K562 (cell line): ENCODE measurements around the gene TPD52L1. TPM values are rescaled to one million over a fixed set of nuclear protein-coding genes. Genes with fewer than 3 reads are reported as not detected.

Experiments
- ATAC-seq: fragments of 200-7000 bp; cut with Tn5 transposase; 3 replicates; pipeline ENCODE4 v1.9.1; 2020; ENCODE audit warnings: moderate library complexity
- BruUV-seq: library from RNA; stranded (reverse); fragments of 400-500 nt; replicated peaks from 2 replicates; lab custom pipeline; 2021; lab: Mats Ljungman, UMichigan
- CTCF ChIA-PET: fragments of 300-600 bp; formaldehyde crosslinking; extraction: SDS; loops from one replicate; lab custom pipeline; 2021; ENCODE audit warnings: low intra/inter-chr PET ratio; lab: Yijun Ruan, JAX
- POLR2A ChIA-PET: fragments of 300-600, 350-650 bp; sonication (Branson Sonifier 250); formaldehyde crosslinking; extraction: SDS; loops from one replicate; lab custom pipeline; 2021; ENCODE audit warnings: antibody characterized with exemption, inconsistent platforms; lab: Yijun Ruan, JAX
- DNase-seq, 4 experiments: peaks; one replicate each; pipeline versions ENCODE4 v3.0.0 to v3.0.0-alpha.2; 2011 to 2018; ENCODE audit warnings: low spot score in 3 of 4, mixed read lengths in 3 of 4; ENCODE audit errors: extremely low read depth in 1 of 4
- FAIRE-seq: peaks from 2 replicates; lab custom pipeline; 2011; peaks lifted over from hg19 to GRCh38; lab: Jason Lieb, UNC
- H2AFZ ChIP-seq: 2 replicates; pipeline ENCODE4 v1.6.0; 2011; ENCODE audit warnings: low read depth, low read length, control low read depth, inconsistent platforms
- H3K27ac ChIP-seq: fragments of 200-600 bp; 3 replicates; pipeline ENCODE4 v1.8.0; 2011; ENCODE audit warnings: low read depth, mild to moderate bottlenecking, control low read depth, inconsistent platforms, low read length, moderate library complexity, mixed read lengths; ENCODE audit errors: extremely low read depth
- H3K27me3 ChIP-seq, 2 experiments: fragments of 300-600 bp in 1 of 2; 2 replicates in 1 of 2; 3 replicates in 1 of 2; pipeline versions ENCODE4 v1.6.0 to v1.8.0; 2011; ENCODE audit warnings: inconsistent platforms in 2 of 2, low read length in 2 of 2, mild to moderate bottlenecking in 1 of 2, mixed read lengths in 1 of 2, moderate library complexity in 1 of 2; ENCODE audit not compliant: control insufficient read depth in 2 of 2, insufficient read depth in 2 of 2
- H3K36me3 ChIP-seq: fragments of 300-600 bp; 3 replicates; pipeline ENCODE4 v1.8.0; 2011; ENCODE audit warnings: mild to moderate bottlenecking, low read length, inconsistent platforms; ENCODE audit not compliant: control insufficient read depth, insufficient read depth
- H3K4me1 ChIP-seq, 2 experiments: fragments of 200-600 bp in 1 of 2; replicated peaks in 1 of 2; 2 replicates in 1 of 2; 3 replicates in 1 of 2; pipeline versions ENCODE4 v1.5.1 to v1.8.0; 2011; ENCODE audit warnings: inconsistent platforms in 2 of 2, low read length in 2 of 2, mild to moderate bottlenecking in 1 of 2, mixed read lengths in 1 of 2, moderate library complexity in 1 of 2; ENCODE audit not compliant: control insufficient read depth in 2 of 2, insufficient read depth in 2 of 2
- H3K4me2 ChIP-seq: 2 replicates; pipeline ENCODE4 v1.6.1; 2011; ENCODE audit warnings: low read length, control low read depth, inconsistent platforms, mixed read lengths; ENCODE audit not compliant: insufficient read depth
- H3K4me3 ChIP-seq: fragments of 200-600 bp; sonication (generic), shearing (Covaris generic); 2 replicates; pipeline ENCODE4 v1.5.1; 2016; ENCODE audit warnings: control low read depth, inconsistent platforms
- H3K79me2 ChIP-seq: fragments of 200-600 bp; 3 replicates; pipeline ENCODE4 v1.8.0; 2011; ENCODE audit warnings: low read length, inconsistent platforms; ENCODE audit not compliant: control insufficient read depth, insufficient read depth
- H3K9ac ChIP-seq, 2 experiments: 2 replicates each; pipeline versions ENCODE4 v1.6.0 to v1.6.1; 2011; ENCODE audit warnings: low read depth in 2 of 2, low read length in 2 of 2, control low read depth in 1 of 2, inconsistent platforms in 1 of 2, mild to moderate bottlenecking in 1 of 2, mixed read lengths in 1 of 2; ENCODE audit not compliant: insufficient read depth in 1 of 2
- H3K9me1 ChIP-seq: one replicate; pipeline ENCODE4 v1.6.0; 2011; ENCODE audit warnings: inconsistent platforms, mild to moderate bottlenecking, low read length, moderate library complexity; ENCODE audit not compliant: control insufficient read depth, insufficient read depth
- H3K9me3 ChIP-seq: replicated peaks from 2 replicates; pipeline ENCODE4 v1.5.1; 2011; ENCODE audit warnings: low read depth, low read length, inconsistent platforms; ENCODE audit not compliant: control insufficient read depth, insufficient read depth
- H4K20me1 ChIP-seq: replicated peaks from 2 replicates; pipeline ENCODE4 v1.6.1; 2011; ENCODE audit warnings: low read length, inconsistent platforms, mixed read lengths; ENCODE audit not compliant: control insufficient read depth, insufficient read depth
- CTCFL ChIP-seq: IDR thresholded peaks from 2 replicates; pipeline ENCODE4 v1.6.1; 2011; ENCODE audit warnings: borderline replicate concordance, low read depth, mild to moderate bottlenecking, moderate library complexity, low read length; ENCODE audit not compliant: insufficient read depth, poor library complexity, severe bottlenecking
- KAT2B ChIP-seq: IDR thresholded peaks from one replicate; pipeline ENCODE4 v1.6.1; 2012; ENCODE audit warnings: low read depth, mild to moderate bottlenecking, control low read depth, inconsistent platforms, low read length, moderate library complexity
- KAT7 ChIP-seq: sonication (generic); formaldehyde crosslinking; IDR thresholded peaks from 2 replicates; pipeline ENCODE4 v1.8.0; 2022; ENCODE audit warnings: missing genetic modification reagents, mild to moderate bottlenecking, borderline replicate concordance
- MTF1 ChIP-seq: fragments of 250-450 bp; sonication (Bioruptor Pico); IDR thresholded peaks from 2 replicates; pipeline ENCODE4 v1.9.0; 2021; ENCODE audit warnings: moderate library complexity, mild to moderate bottlenecking, inconsistent platforms, borderline replicate concordance
- NCOA1 ChIP-seq: fragments of 450-650 bp; IDR thresholded peaks from 2 replicates; pipeline ENCODE4 v1.6.1; 2016; ENCODE audit warnings: low read depth
- NCOR1 ChIP-seq: fragments of 450-650 bp; IDR thresholded peaks from 2 replicates; pipeline ENCODE4 v1.6.1; 2016; ENCODE audit warnings: mild to moderate bottlenecking, moderate library complexity
- NEUROD1 ChIP-seq: fragments of 150-350 bp; IDR thresholded peaks from 2 replicates; pipeline ENCODE4 v1.6.1; 2014; ENCODE audit warnings: borderline replicate concordance, low read length, low read depth; ENCODE audit not compliant: partially characterized antibody
- PYGO2 ChIP-seq: fragments of 450-650 bp; IDR thresholded peaks from 2 replicates; pipeline ENCODE4 v1.6.1; 2016; ENCODE audit warnings: mild to moderate bottlenecking, missing genetic modification characterization, moderate library complexity, missing compliant biosample characterization
- SAFB2 ChIP-seq: fragments of 200-400 bp; formaldehyde crosslinking; IDR thresholded peaks from 2 replicates; pipeline ENCODE4 v1.6.1; 2018; ENCODE audit warnings: borderline replicate concordance, low read length, low read depth, moderate library complexity; ENCODE audit not compliant: severe bottlenecking
- ZBTB7A ChIP-seq: IDR thresholded peaks from 2 replicates; pipeline ENCODE4 v1.6.1; 2011; ENCODE audit warnings: low read depth, mild to moderate bottlenecking, low read length, moderate library complexity, borderline replicate concordance; ENCODE audit not compliant: control insufficient read depth
- ZNF121 ChIP-seq: sonication (generic); formaldehyde crosslinking; conservative IDR thresholded peaks from 2 replicates; pipeline ENCODE4 v1.8.0; 2022; ENCODE audit warnings: missing genetic modification reagents
- ZNF311 ChIP-seq: fragments of 250-450 bp; sonication (Bioruptor Pico); IDR thresholded peaks from 2 replicates; pipeline ENCODE4 v1.4.0; 2020; ENCODE audit warnings: mild to moderate bottlenecking, moderate library complexity
- WGBS: fragments of 100-300 bp; shearing (Covaris generic); methylation state at CpG from one replicate; pipeline ENCODE4 v1.1.6; 2016; ENCODE audit warnings: low coverage, mixed read lengths; ENCODE audit not compliant: insufficient coverage; ENCODE audit errors: missing lambda C conversion rate; 5-methylcytosine and 5-hydroxymethylcytosine counted together
- in situ Hi-C: fragments of 300-500 bp; cut with MboI; formaldehyde crosslinking; loops from 4 replicates; pipeline ENCODE4 v1.15.0; 2018; ENCODE audit warnings: inconsistent platforms, mixed read lengths
- intact Hi-C: fragments of 100-400 bp; cut with micrococcal nuclease; formaldehyde crosslinking; loops from 2 replicates; pipeline ENCODE4 v1.14.2; 2022
- polyA plus RNA-seq, 8 experiments: library from polyadenylated mRNA; depleted of rRNA in 4 of 8; stranded (reverse) in 5 of 8; unstranded in 3 of 8; fragments of >200 nt; fragmentation: Nextera tagmentation in 2 of 8; fragmentation: Illumina TruSeq in 1 of 8; extraction: Ambion mirVana in 2 of 8; extraction: Trizol in 1 of 8; gene quantifications; 2 replicates each; pipeline versions ENCODE4 v1.2.1 to v1.2.3, GENCODE V29; 2011 to 2014; ENCODE audit warnings: inconsistent platforms in 1 of 8, missing spikeins in 1 of 8
- total RNA-seq, 7 experiments: library from RNA; depleted of rRNA in 6 of 7; stranded (reverse); fragments of >200 nt in 6 of 7; fragmentation: Illumina TruSeq in 2 of 7; extraction: Trizol in 2 of 7; gene quantifications; 2 replicates each; pipeline versions ENCODE4 v1.2.1 to v1.2.3, GENCODE V29; 2011 to 2021; ENCODE audit warnings: low replicate concordance in 1 of 7
- TF ChIP-seq, protein P1 (sequence below): fragments of 250-450 bp; sonication (Bioruptor Pico); IDR thresholded peaks from 2 replicates; pipeline ENCODE4 v1.5.0; 2020; ENCODE audit warnings: mild to moderate bottlenecking, borderline replicate concordance

TPD52L1 gene
- total and polyA plus RNA-seq, 9 of the 15 experiments (the other 6 are each of a cell fraction or from before 2014, with no cell fraction given), result 12.9 to 149 (median 75.7) TPM

DNA sequence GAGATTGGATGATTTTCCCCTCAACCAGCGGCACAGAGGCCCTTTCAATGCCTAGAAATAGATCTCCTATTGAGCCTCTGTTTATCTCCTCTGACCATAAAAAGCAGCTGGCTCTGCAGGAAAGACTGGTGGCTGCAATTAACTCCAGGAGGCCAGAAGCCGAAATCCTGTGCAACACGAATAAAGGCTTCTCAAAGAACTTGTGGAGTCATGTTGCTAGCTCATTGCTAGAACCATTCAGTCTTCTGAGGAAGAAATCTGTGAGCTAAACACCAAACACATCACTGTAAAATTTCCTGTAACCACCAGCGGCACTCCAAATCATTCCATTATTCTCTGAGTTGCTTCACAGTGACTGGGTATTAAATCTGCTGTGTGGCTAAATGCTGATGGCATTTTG, 49.1 kb upstream of the TPD52L1 start:
- POLR2A ChIA-PET, result interaction anchor here (0.7 to 1.6 kb wide), 5 partner anchors 9 to 1864 kb away, joined by 3 to 4 read pairs (median 4); partner anchors contain the start of gene TPD52L1
- Histone ChIP-seq H3K4me1 (peaks cover 8 to 19% of the 10 kb centered on the region in 2 experiments; a peak in 4 of 5 replicates), H3K4me2 (peak overlapping the region; percentile 45; the same call in 1 of the 2 replicates), H3K27ac (peak overlapping the region; percentile 8; the same call in 2 of the 3 replicates), H3K9me1 (no peaks in the 10 kb centered on the region), H3K36me3 (no peaks in the 10 kb centered on the region), H3K79me2 (no peaks in the 10 kb centered on the region), H3K9me3 (0 out of 2 replicates have a peak, but pooled peaks cover 3% of the 10 kb centered on the region), H3K4me3 (no peak overlapping the region), H2AFZ (peak overlapping the region; percentile 69), H3K27me3 (no peaks in the 10 kb centered on the region), H3K9ac (peak overlapping the region; percentile 20 to 49; a peak in 1 of 4 replicates), H4K20me1 (no peaks in the 10 kb centered on the region)
- WGBS, result 4% methylated on average over 4 of the region's 4 CpGs
- intact Hi-C loops (no loop called here), in situ Hi-C loops (no loop called here)
- FAIRE-seq, result peak; percentile 80
- CTCF ChIA-PET, result no interaction called here
- peak in 2 of 4 experiments; percentile 61 to 81 for DNase-seq
- ATAC-seq, result peak; percentile 46
- BruUV-seq, result no TSS peak
- TF ChIP-seq NEUROD1 (no peak), ZBTB7A (no peak), SAFB2 (no peak), ZNF121 (CRISPR knock-in tag) (no peak), KAT7 (CRISPR knock-in tag) (no peak), KAT2B (no peak), MTF1 (CRISPR knock-in tag) (no peak), CTCFL (no peak), PYGO2 (no peak), NCOA1 (no peak), NCOR1 (peak; percentile 52), ZNF311 (CRISPR knock-in tag) (no peak)
- TF ChIP-seq, protein P1, sequence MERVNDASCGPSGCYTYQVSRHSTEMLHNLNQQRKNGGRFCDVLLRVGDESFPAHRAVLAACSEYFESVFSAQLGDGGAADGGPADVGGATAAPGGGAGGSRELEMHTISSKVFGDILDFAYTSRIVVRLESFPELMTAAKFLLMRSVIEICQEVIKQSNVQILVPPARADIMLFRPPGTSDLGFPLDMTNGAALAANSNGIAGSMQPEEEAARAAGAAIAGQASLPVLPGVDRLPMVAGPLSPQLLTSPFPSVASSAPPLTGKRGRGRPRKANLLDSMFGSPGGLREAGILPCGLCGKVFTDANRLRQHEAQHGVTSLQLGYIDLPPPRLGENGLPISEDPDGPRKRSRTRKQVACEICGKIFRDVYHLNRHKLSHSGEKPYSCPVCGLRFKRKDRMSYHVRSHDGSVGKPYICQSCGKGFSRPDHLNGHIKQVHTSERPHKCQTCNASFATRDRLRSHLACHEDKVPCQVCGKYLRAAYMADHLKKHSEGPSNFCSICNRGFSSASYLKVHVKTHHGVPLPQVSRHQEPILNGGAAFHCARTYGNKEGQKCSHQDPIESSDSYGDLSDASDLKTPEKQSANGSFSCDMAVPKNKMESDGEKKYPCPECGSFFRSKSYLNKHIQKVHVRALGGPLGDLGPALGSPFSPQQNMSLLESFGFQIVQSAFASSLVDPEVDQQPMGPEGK (CRISPR knock-in tag), result no peak
